Effector CD8-positive, alpha-beta T cell (primary cell): ENCODE results near the gene HP1BP3.
A peak's percentile ranks its signal among the peaks of the same experiment; 100 is the strongest.
"Not testable (repeated sequence)": the region's sequence is repeated elsewhere in the genome, so short reads cannot be mapped to it uniquely, and the experiment has no call there.

Experiments
- DNase-seq: peaks from one replicate; lab custom pipeline; 2025; lab: John Stamatoyannopoulos, UW

Gene HP1BP3

DNA sequence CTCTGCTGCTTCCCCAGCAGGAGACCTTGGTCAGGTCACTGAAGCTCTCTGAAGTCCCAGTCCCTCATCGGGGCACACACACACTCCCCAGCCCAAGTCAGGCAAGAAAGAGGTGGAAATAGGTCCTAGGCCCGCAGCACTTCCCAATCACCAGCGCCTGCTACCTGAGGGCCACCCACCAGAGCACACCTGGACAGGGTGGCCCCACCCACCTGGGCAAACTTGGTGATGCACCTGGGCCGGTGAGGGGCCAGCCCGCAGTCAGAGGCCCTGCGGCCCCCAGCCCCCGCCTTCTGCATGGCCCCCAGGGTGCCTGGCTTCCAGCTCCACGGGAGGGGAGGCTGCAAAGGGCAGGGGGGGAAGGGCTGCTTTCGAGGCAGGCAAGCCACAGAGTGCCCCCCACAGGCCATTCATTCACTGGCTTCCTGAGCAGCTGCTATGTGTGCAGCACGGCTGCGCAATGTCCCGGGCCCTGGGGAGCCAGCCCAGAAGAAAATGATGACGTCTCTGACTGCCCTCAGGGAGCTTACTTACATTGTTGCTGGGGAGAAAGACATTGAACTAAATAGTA is 59.3 kb downstream of the HP1BP3 start:
- DNase-seq, result no peak

DNA sequence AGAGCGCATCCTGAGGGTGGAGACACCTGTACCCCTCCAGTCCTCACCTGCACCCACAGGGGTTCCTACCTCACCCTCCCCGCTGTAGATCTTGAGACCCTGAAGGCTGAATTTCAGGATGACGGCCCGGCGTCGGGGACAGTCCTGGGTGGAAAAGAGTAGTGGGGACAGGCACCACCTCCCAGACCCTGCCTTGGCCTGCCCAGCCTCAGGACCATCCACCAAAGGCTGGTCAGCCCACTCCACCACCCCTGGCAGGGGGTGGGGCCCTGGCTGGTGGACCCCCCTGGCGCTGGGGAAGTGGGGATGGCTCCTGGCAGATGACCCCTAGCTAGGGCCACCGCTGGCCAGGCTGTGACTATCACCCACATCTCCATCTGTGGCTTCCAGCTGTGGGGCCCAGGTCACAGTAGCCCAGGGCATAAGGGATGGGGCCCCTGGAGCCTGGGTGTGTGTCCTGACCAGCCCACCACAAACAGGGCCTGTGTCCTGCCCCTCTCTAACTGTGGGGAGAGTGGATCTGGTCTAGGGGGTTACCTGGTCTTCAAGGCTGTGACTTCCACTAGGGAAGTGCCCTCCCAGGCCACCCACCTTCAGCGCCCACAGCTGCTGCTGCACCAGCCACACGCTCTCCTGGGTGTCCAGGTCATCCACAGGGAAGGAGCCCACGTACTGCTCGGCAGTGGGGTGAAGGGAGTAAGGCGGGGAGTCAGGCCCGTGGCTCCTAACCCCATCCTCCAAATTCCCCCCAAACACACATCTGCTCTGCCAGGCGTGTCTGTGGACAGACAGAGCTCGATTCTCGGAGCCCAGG is 60.0 kb downstream of the HP1BP3 start:
- DNase-seq, result no peak

DNA sequence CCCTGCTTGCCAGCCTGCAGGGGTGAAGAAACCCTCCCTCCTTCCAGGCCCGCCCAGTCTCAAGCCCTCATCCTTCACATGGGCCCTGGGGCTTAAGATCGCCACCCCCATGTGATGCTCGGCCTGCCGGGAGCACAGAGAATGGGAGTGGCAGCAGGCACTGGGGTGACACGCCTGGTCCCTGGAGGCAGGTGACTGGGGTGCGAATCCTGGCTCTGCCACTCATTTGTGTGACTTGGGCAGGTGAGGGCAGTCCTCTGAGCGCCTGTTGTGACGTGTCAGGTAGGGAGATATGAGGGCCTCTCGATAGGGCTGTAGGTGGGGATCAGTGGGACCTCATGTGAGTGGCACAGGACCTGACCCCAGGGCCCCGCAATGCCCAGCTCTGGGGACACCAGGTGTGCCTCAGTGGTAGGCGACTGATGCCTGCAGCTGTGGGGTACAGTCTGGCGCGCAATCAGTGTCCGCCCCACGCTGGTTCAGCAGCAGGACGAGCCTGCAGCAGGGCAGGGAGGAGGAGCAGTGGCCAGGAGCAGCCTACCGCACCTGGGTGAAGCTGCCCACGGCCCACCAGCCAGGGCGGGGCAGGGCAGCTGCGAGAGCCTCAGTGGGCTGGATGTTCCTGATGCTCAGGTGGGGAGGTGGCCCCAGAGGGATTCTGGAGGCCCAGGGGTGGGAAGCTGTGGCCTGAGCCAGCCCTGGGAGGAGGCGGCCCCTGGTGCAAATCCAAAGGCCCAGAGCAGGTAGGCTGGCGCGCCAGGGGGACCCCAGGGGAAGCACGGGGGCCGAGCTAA is 60.8 kb downstream of the HP1BP3 start:
- DNase-seq, result no peak

DNA sequence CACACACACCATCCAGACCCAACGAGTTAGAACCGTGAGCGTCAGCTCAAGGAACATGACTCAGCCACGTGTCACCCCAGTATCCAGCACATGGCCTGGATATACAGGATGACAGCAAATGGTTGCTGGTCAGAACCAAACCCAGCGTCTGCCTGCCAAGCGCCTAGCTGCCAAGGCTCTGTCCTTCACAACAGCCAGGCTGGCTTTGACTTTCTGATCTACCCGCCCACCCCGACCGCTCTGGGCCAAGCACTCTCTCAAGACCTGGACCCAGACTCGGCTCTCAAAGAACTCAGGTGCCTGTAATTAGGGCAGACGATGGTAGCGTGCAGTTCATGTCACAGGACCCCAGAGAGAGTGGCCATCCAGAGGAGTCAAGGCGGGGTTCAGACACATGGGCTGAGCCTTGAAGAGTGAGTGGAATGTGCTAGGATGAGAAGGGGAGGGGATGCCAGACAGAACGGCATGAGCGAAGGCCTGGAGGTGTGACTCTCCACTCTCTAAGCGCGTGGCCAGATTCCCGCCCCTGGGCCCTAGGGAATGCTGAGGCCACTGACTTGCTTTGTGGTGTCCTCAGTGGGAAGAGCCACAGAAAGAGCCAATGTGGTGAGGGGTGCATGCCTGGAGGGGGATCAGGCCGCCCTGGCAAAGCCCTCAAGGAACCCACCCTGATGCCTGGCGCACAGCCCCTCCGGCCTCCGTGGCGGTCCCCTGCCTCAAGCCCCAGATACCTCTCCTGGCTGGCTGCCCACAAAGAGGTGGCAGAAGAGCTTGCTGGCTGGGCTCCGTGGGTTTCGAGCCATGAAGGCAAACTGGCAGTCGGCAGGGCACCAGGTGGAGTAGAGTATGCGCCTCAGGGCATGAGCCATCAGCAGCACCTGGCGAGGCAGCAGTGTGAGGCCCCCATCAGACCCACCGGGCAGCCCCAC is 61.7 kb downstream of the HP1BP3 start:
- no peak for DNase-seq

DNA sequence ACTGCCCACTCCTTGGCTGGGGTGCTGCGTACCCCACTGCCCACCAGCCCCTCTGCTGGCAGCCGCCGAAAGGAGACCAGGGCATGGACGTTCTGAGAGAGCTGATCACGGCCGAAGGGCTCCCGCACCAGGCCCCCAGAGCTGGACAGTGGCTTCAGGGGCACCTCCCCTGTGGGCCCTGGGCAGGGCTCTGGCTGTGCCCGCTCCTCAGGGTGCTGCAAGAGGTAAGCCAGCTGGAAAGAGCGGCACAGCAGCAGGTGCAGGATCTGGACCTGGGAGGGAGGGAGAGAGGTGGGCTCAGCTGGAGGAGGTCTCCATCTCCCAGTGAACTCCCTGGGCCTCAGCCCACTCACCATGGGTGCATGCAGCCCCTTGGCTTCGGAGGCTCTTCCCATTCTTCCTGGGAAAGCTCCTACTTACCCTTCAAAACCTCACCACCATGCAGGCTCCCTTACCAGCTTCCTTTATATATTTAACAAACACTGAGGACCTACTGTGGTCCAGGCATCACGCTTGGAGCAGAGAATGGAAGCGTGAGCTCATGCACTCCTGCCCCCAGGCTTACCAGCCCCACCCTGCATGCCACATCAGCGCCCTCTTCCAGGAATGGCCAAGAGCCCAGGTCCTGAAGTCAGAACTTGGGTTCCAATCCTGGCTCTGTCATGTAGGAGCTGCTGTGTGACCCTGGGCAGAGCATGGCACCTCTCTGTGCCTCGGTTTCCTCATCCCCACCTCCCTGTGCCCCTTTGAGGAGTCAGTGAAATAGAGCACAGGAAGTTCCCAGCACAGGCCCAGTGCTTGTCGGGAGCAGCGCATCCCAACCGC is 62.5 kb downstream of the HP1BP3 start:
- no peak for DNase-seq

DNA sequence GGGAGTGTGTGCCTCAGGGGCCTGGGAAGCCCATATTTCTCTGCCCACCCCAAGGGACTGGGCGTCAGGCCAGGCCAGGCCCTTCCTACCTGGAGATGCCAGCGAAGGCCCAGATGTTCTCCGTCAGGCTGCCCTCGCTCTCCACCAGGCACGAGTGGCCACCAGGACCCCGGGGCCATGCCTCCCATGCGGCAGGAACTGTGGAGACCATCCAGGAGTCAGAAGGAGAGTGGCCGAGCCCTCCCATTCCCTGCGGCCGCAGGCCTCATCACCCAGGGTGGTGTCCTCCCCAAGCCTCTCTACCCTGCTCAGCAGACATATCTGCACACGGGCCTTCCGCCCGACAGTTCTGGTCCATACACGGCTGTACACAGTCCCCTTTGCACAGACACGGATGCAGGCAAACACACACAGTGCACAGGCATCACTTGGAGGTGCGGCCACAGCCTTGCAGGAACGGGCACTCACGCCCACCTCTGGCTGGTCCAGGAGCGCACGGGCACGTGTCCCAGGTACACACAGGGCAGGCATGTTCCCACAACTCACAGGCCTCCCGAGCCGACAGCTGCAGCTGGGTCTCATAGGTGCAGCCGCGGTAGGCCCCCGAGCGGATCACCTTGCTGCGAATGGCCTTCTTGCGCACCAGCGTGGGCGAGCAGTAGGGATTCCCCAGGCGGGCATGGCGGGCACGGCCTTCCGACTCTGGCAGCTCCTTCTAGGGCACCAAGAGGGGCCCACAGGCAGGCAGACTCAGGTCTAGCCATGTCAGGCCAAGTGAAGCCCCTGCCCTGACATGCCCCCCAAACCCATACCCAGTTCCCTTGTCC is 63.4 kb downstream of the HP1BP3 start:
- DNase-seq, result no peak

DNA sequence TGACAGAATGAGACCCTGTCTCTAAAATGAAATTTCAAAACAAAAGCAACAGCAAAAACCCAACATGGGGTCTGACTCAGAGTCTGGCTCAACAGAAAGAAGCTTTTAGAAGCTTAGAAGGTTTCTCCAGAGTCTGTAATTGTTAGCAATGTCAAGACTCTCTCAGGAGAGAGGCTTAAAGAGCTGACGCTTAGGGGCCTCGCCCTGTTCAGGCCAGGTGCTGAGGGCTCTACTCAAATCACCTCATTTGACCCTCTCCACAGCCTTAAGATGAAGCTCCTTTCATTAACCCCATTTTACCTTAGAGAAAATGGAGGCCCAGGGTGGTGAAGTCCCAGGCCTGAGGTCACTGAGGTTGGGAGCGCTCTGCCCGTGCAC is 64.0 kb downstream of the HP1BP3 start:
- no peak for DNase-seq

DNA sequence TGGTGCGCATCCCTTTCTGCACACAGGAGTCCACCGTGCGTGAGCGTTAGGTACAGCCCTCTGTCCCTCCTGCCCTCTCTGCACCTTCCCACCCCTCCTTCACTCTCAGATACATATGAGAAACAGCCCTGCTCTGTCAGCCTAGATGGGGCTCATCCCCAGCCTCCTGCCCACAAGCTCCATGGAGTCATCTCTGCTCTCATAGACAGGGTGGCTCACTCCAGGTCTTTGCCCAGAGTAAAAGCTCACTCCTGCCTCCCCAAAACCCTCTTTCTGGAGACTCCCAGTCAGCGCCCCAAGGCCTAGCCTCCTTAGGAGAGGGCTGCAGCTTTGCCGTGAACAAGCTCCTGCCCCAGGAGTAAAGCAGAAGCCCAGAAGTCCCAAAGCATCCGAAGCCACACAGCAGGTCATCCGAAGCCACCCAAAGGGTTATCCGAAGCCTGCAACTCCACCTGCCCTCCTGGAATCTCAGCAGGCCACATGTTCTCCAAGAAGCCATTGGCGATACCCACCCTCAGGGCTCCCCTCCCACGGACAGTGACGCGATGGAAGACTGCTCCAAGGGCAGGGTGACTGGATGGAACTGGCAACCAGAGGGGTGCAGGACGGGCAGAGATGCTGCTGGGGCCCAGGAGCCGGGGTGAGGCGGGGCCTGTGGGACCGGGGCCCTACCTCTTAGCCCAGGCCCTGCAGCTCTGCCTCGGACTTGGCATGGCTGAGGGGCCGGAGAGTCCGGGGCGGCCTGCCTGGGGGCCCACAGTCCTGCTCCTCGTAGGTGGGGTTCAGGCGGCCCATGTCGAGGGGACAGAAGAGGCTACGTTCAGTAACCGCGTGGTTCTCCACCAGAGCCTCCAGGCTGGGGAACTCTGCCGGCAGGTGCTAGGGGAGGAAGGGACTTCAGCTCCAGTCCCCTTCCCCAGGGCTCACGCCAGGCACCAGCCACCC is 65.7 kb downstream of the HP1BP3 start:
- DNase-seq, result no peak

DNA sequence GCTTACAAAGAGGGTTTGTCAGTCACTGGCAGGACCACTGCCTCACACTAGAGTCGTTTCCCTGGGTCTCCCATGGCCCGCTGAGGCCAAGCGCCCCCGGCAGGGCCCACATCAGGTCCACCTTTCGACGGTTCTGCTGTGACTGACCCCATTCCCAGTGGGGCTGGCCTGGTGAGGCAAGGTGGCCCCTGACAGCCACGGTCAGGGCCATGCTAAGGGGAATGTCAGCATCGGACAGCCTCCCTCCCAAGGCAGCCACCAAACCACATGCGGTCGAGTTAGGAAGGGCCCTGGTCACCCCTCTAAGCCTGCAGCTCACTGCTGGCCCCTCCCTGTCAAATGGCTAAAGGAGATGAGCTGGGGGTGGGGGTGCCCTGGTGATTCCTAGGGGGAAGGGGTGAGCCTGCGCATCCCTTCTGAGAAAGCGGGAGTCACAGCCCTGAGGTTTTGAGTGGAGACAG is 66.4 kb downstream of the HP1BP3 start:
- no peak for DNase-seq

DNA sequence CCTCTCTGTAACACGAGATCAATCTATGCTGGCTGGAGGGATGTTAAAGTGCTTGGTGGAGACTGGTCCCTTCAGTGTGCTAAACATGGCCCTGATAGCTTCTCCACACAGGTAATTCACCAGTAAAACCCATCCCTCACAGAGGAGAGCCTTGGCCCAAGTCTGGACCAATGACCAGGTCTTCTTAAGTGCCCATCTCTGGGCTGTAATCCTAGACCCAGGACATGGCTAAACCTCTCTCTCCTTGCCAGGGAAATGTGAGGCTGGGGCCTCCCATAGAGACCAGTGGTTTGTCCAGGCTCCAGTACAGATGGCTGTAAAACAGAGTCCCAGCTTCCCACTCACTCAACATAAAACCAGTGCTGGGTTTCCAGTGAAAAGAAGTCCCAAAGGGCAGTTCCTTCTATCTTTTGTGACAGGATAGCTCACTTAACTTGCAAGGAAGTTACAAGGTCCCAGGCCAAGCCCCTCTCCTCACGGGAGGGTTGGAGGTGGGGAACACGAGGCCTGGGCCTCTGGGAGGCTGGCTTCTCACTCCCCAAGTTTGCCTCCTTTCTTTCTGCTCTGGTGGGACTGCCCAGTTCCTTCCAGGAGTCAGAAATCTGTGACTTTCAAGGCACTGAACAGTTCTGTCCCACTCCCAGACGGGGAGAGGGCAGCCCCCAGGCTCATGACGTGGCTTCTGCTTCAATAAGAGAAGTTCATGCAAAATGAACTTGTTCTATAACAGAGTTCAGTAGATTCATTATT is 67.1 kb downstream of the HP1BP3 start:
- DNase-seq, result no peak

DNA sequence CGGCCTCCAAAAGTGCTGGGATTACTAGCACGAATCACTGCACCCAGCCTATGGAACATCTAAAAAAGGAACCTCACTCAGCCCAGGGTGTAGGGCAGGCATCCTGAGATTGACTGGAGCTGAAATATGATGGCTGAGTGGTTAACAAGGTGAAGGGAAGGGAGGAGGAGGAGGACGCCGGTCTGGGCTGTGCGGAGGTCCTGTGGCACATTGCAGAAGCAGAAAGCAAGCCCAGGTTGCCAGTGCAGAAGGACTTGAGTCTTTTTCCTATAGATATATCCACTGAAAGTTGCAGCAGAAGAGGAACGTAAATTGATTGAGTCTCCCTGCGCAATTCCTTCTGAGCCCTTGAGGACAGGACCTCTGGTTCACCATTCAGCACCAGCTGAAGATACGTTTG is 67.8 kb downstream of the HP1BP3 start:
- no peak for DNase-seq

DNA sequence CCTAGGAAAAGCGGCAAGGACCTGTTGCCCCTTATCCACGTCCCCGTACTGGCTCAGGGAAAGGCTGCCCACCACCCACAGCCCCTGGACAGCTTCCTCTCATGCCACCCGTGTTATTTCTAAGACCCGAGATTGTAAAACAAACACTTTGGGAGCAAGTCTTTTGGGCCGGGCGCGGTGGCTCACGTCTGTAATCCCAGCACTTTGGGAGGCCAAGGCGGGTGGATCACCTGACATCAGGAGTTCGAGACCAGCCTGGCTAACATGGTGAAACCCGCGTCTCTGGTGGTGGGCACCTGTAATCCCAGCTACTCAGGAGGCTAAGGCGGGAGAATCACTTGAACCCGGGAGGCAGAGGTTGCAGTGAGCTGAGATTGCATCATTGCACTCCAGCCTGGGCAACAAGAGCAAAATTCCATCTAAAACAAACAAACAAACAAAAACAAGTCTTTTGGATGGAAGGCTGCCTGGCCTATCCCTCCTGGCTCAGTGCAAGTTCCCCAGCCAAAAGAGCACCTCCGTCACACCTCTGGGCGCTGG is 68.7 kb downstream of the HP1BP3 start:
- not testable (repeated sequence) for DNase-seq

DNA sequence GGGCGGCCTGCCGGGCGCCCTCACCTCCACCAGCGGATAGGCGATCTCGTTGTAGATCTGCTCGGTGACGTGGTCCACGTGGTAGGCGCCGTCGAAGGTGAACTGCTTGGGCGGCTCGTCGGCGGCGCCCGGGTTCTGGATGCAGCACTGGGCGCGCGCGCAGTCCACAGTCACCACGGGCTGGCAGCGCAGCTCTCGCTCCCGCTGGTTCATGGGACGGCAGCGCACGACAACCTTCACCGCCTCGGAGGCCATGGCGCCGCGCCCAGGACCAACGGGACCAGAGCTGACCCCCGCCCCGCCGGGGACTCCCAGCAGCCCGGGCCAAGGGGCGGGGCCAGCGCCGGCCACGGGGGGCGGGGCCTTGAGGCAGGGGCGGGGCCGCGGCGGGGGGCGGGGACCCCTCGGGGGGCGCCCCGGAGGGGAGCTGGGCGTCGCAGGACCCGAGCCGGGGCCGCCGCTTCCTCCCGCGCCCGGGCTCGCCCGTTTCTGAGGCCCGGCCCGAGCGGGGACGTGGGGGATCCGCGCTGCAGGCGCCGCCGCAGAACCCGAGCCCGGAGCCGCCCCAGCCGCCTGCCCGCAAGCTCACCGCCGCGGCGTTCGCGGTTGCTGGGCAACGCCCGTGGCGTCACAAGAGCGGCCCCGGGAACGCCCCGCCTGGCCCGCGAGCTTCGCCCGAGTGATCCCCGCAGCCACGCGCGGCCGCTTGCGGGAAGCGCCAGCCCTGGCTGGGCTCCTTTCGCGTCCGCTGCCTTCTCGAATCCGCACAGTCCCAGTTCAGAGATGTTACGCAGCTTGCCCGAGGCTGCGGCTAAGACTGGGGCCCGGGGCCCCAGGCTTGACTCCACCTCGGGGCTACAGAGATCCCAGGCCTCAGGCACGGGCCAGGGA is 69.4 kb downstream of the HP1BP3 start, which contains the start of gene KIF17:
Gene KIF17, minus strand, starts transcription at position 556 of the 891 bp plus-strand sequence. Its CDS starts 301 bp downstream, at position 255.
- DNase-seq, result peak; percentile 40

DNA sequence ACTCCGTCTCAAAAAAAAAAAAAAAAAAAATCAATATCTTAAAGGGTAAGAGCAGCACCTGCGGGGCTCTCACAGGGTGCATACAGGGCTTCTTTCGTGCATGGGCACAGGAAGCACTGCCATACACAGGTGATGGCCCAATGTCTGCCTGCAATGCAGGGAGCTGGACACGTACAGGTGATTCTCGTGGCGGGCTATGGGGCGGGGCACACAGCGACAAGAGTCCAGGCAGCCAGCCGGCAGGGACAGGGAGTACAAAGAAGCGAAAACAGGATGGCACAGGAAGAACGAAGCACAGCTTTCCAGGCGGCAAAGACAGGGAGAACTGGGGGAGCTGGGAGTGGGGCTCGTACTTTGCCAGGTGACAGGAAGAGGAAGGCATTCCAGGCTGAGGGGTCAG is 70.9 kb downstream of the HP1BP3 start:
- DNase-seq, result no peak

DNA sequence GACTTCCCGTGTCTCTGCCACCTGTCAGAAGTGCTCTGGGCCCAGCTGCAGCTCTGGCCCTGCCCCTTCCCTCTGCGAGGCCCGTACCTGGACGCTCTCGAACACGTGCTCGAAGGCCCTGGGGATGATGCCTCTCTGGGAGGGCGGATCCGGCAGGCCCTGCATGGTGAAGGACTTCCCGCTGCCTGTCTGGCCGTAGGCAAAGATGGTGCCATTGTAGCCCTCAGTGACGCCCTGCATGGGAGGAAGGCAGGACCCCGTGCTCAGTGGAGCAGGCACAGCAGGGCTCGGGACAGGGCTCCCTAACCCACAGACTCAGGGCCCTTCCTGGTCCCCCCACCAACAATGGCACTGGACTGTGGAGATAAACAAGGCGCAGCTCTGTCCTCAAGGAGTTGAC is 71.7 kb downstream of the HP1BP3 start:
- no peak for DNase-seq

DNA sequence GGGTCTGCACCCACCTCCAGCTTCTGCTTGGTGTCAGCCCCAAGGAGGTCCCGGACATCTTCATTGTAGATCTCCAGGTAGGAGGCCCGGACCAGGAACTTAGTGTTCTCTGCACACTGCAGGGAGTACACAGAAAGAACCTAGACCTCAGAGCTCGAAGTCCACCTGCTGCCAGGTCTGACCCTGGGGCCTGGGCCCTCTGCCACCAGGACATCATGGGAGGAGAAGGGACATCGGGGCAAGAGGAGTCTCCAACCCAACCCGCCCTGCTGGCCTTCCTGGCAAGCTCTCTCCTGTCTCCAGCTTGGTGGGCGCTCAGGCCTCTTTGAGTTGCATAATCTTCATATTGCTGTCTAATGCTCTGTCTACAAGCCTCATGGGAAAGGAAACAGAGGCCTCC is 73.7 kb downstream of the HP1BP3 start:
- no peak for DNase-seq

DNA sequence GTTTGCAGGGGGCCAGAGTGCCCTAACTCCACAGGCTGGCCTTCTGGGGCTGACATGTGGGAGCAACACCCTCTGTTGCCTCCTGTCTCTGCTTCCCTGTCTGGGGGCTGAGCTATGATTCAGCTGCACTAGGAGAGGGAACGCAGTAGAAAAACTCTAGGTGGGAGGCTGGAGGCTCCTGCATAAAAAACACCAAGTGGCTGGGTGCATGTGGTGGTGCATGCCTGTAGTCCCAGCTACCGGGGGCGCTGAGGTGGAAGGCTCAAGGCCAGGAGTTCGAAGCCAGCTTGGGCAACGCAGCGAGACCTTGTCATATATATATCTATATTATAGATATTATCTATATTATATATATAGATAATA is 74.9 kb downstream of the HP1BP3 start:
- DNase-seq, result no peak
